ENCODE results near the gene ZBTB7C.

DNA sequence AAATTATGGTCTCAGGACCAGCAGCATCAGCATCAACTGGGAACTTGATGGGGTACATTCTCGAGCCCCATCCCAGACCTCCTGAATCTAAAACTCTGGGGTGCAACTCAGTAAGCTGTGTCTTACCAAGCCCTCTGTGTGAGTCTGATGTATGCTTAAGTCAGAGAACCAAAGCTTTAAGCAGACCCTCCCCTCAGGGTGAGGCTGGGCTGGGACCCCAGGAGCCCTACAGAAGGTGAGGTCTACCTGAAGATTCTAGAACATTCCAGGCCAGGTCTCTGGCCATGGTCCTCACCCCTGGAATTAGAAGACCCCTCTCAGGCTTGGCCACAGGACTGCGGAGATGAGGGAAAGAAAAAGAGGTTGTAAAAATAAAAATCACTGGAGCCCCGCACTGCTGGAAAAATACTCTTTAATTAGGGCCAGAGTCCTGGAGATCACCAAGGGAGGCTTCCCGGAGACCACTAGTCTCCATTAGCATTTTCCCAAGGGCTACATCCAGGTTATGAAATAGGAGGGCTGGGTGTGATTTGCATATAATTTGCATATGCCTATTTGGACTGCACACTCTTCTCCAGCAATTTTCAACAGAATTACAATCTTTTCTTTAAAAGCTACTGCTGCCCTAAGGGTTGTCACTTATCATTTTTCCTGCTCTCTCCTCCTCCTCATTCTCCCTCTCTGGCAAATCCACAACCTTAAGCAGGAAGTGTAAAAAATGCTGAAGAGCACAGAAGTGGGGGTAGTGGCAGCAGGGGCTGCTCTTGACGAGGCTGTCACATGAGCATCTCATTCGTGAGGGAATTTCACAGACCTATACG lies 100.2 kb downstream of the ZBTB7C start:
- TF ChIP-seq, protein P1, sequence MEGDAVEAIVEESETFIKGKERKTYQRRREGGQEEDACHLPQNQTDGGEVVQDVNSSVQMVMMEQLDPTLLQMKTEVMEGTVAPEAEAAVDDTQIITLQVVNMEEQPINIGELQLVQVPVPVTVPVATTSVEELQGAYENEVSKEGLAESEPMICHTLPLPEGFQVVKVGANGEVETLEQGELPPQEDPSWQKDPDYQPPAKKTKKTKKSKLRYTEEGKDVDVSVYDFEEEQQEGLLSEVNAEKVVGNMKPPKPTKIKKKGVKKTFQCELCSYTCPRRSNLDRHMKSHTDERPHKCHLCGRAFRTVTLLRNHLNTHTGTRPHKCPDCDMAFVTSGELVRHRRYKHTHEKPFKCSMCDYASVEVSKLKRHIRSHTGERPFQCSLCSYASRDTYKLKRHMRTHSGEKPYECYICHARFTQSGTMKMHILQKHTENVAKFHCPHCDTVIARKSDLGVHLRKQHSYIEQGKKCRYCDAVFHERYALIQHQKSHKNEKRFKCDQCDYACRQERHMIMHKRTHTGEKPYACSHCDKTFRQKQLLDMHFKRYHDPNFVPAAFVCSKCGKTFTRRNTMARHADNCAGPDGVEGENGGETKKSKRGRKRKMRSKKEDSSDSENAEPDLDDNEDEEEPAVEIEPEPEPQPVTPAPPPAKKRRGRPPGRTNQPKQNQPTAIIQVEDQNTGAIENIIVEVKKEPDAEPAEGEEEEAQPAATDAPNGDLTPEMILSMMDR (IDR thresholded peaks at IDR 0.05; ENCODE audit: insufficient read depth, low read length, poor library complexity, severe bottlenecking): no peak
- TF ChIP-seq EZH2phosphoT487 (conservative IDR thresholded peaks at IDR 0.05; ENCODE audit: low read length): no peak

Measured in SU-DHL-6 (cell line).